Raji (cell line): ENCODE data around the gene SH3BGR.

ENCODE experiments used
- POLR2A ChIP-seq: IDR thresholded peaks from 2 replicates; pipeline ENCODE4 v1.6.1; 2011; ENCODE audit warnings: low read depth, low read length, control low read depth; ENCODE audit not compliant: insufficient read depth

SH3BGR gene

GRCh38 chr21:39552856-39553255 lies 101.1 kb downstream of the SH3BGR start:
- no peak for TF ChIP-seq POLR2A

- TF ChIP-seq POLR2A = no peak
Measured at GRCh38 chr21:39553331-39553730, 101.6 kb downstream of the SH3BGR start.

GRCh38 chr21:39555911-39556590 lies 104.3 kb downstream of the SH3BGR start:
- TF ChIP-seq POLR2A = no peak

GRCh38 chr21:39559511-39559910 lies 107.7 kb downstream of the SH3BGR start:
- TF ChIP-seq POLR2A = no peak

GRCh38 chr21:39561140-39561539 lies 109.4 kb downstream of the SH3BGR start:
- no peak for TF ChIP-seq POLR2A

- no peak for TF ChIP-seq POLR2A
Measured at GRCh38 chr21:39562791-39563770, 111.3 kb downstream of the SH3BGR start.

GRCh38 chr21:39564200-39564599 lies 112.4 kb downstream of the SH3BGR start:
- TF ChIP-seq POLR2A = no peak
